HepG2 (cell line): Measurements from ENCODE around the gene SNAPIN. TPM values are rescaled to one million over a fixed set of nuclear protein-coding genes. Genes with fewer than 3 reads are reported as not detected.

Source experiments
- ARNT ChIP-seq: fragments of 450-650 bp; IDR thresholded peaks from 2 replicates; pipeline ENCODE4 v1.6.1; 2017
- EED ChIP-seq: sonication (generic); formaldehyde crosslinking; IDR thresholded peaks from 2 replicates; pipeline ENCODE4 v1.5.0; 2020; ENCODE audit warnings: mild to moderate bottlenecking, missing genetic modification reagents
- ETS1 ChIP-seq: sonication (generic); formaldehyde crosslinking; IDR thresholded peaks from 2 replicates; pipeline ENCODE4 v1.4.0; 2020; ENCODE audit warnings: missing genetic modification reagents
- HNRNPUL1 ChIP-seq: fragments of 200-400 bp; formaldehyde crosslinking; IDR thresholded peaks from 2 replicates; pipeline ENCODE4 v1.6.1; 2017; ENCODE audit warnings: low read depth, mild to moderate bottlenecking, low read length, moderate library complexity
- MAFF ChIP-seq: IDR thresholded peaks from 2 replicates; pipeline ENCODE4 v1.6.1; 2011; ENCODE audit warnings: low read depth, low read length, improper control_type of control experiment
- MTA1 ChIP-seq: sonication (generic); formaldehyde crosslinking; IDR thresholded peaks from 2 replicates; pipeline ENCODE4 v1.4.0; 2020; ENCODE audit warnings: missing genetic modification reagents, mild to moderate bottlenecking, borderline replicate concordance
- NPAS2 ChIP-seq: sonication (generic); formaldehyde crosslinking; IDR thresholded peaks from 2 replicates; pipeline ENCODE4 v1.8.0; 2022; ENCODE audit warnings: mild to moderate bottlenecking, missing genetic modification reagents, borderline replicate concordance
- REXO4 ChIP-seq: sonication (generic); formaldehyde crosslinking; IDR thresholded peaks from 2 replicates; pipeline ENCODE4 v1.8.0; 2022; ENCODE audit warnings: missing genetic modification reagents, mild to moderate bottlenecking, borderline replicate concordance
- SP1 ChIP-seq, 2 experiments: fragments of 450-650 bp in 1 of 2; sonication (generic) in 1 of 2; formaldehyde crosslinking in 1 of 2; IDR thresholded peaks; 2 replicates each; pipeline versions ENCODE4 v1.4.0 to v1.6.1; 2016 to 2020; ENCODE audit warnings: missing genetic modification reagents in 1 of 2
- TAF15 ChIP-seq: fragments of 200-400 bp; formaldehyde crosslinking; IDR thresholded peaks from one replicate; pipeline ENCODE4 v1.6.1; 2018; ENCODE audit warnings: mild to moderate bottlenecking, low read depth, low read length; ENCODE audit not compliant: poor library complexity, severe bottlenecking
- ZMYM4 ChIP-seq: sonication (generic); formaldehyde crosslinking; IDR thresholded peaks from 2 replicates; pipeline ENCODE4 v1.8.1; 2023; ENCODE audit warnings: mild to moderate bottlenecking, missing genetic modification reagents
- ZNF207 ChIP-seq: fragments of 450-650 bp; IDR thresholded peaks from 2 replicates; pipeline ENCODE4 v1.6.1; 2016; ENCODE audit warnings: antibody characterized with exemption, borderline replicate concordance
- ZNF264 ChIP-seq: sonication (generic); formaldehyde crosslinking; IDR thresholded peaks from 2 replicates; pipeline ENCODE4 v1.4.0; 2020; ENCODE audit warnings: missing genetic modification reagents
- ZNF446 ChIP-seq: sonication (generic); formaldehyde crosslinking; IDR thresholded peaks from 2 replicates; pipeline ENCODE4 v1.5.0; 2020; ENCODE audit warnings: mild to moderate bottlenecking, missing genetic modification reagents
- ZNF460 ChIP-seq: sonication (generic); formaldehyde crosslinking; IDR thresholded peaks from 2 replicates; pipeline ENCODE4 v1.5.1; 2020; ENCODE audit warnings: missing genetic modification reagents, mild to moderate bottlenecking, borderline replicate concordance
- ZNF589 ChIP-seq: sonication (generic); formaldehyde crosslinking; conservative IDR thresholded peaks from 2 replicates; pipeline ENCODE4 v1.8.0; 2022; ENCODE audit warnings: mild to moderate bottlenecking, moderate library complexity, missing genetic modification reagents
- ZNF703 ChIP-seq: sonication (generic); formaldehyde crosslinking; IDR thresholded peaks from 2 replicates; pipeline ENCODE4 v1.5.1; 2020; ENCODE audit warnings: missing genetic modification reagents, mild to moderate bottlenecking, moderate library complexity, borderline replicate concordance
- polyA plus RNA-seq, 8 experiments: library from polyadenylated mRNA; depleted of rRNA in 3 of 8; stranded (reverse) in 7 of 8; unstranded in 1 of 8; fragments of >200 nt; fragmentation: Illumina TruSeq in 4 of 8; extraction: Trizol in 4 of 8; gene quantifications; 2 replicates each; pipeline versions ENCODE4 v1.2.1 to v1.2.3, GENCODE V29; 2011 to 2016; ENCODE audit warnings: low read depth in 4 of 8, missing spikeins in 1 of 8, mixed read lengths in 1 of 8; ENCODE audit not compliant: insufficient read depth in 1 of 8
- total RNA-seq, 5 experiments: library from RNA; depleted of rRNA; stranded (reverse); fragments of >200 nt; fragmentation: Illumina TruSeq; extraction: Trizol; gene quantifications; 2 replicates each; pipeline ENCODE4 v1.2.3, GENCODE V29; 2016; ENCODE audit warnings: low read depth in 1 of 5
- TF ChIP-seq, protein P1 (sequence below): sonication (generic); formaldehyde crosslinking; IDR thresholded peaks from one replicate; pipeline ENCODE4 v1.5.1; 2020; ENCODE audit warnings: mild to moderate bottlenecking, missing genetic modification reagents; ENCODE audit errors: not compliant biosample characterization

The SNAPIN gene
- total and polyA plus RNA-seq, 2 of the 13 experiments (the other 11 are each of a cell fraction or from before 2014, with no cell fraction given) = 23.9 to 25.7 TPM

- TF ChIP-seq ETS1 (CRISPR knock-in tag) = no peak
- TF ChIP-seq, protein P1, sequence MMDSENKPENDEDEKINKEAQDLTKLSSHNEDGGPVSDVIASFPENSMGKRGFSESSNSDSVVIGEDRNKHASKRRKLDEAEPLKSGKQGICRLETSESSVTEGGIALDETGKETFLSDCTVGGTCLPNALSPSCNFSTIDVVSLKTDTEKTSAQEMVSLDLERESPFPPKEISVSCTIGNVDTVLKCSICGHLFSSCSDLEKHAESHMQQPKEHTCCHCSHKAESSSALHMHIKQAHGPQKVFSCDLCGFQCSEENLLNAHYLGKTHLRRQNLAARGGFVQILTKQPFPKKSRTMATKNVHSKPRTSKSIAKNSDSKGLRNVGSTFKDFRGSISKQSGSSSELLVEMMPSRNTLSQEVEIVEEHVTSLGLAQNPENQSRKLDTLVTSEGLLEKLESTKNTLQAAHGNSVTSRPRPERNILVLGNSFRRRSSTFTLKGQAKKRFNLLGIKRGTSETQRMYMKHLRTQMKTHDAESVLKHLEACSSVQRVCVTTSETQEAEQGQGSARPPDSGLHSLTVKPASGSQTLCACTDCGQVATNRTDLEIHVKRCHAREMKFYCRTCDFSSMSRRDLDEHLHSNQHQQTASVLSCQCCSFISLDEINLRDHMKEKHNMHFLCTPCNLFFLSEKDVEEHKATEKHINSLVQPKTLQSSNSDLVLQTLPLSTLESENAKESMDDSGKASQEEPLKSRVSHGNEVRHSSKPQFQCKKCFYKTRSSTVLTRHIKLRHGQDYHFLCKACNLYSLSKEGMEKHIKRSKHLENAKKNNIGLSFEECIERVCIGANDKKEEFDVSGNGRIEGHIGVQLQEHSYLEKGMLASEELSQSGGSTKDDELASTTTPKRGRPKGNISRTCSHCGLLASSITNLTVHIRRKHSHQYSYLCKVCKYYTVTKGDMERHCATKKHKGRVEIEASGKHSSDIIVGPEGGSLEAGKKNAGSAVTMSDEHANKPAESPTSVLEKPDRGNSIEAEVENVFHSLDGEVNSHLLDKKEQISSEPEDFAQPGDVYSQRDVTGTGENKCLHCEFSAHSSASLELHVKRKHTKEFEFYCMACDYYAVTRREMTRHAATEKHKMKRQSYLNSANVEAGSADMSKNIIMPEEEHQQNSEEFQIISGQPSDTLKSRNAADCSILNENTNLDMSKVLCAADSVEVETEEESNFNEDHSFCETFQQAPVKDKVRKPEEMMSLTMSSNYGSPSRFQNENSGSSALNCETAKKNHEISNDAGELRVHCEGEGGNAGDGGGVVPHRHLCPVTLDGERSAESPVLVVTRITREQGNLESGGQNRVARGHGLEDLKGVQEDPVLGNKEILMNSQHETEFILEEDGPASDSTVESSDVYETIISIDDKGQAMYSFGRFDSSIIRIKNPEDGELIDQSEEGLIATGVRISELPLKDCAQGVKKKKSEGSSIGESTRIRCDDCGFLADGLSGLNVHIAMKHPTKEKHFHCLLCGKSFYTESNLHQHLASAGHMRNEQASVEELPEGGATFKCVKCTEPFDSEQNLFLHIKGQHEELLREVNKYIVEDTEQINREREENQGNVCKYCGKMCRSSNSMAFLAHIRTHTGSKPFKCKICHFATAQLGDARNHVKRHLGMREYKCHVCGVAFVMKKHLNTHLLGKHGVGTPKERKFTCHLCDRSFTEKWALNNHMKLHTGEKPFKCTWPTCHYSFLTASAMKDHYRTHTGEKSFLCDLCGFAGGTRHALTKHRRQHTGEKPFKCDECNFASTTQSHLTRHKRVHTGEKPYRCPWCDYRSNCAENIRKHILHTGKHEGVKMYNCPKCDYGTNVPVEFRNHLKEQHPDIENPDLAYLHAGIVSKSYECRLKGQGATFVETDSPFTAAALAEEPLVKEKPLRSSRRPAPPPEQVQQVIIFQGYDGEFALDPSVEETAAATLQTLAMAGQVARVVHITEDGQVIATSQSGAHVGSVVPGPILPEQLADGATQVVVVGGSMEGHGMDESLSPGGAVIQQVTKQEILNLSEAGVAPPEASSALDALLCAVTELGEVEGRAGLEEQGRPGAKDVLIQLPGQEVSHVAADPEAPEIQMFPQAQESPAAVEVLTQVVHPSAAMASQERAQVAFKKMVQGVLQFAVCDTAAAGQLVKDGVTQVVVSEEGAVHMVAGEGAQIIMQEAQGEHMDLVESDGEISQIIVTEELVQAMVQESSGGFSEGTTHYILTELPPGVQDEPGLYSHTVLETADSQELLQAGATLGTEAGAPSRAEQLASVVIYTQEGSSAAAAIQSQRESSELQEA = no peak
- no peak for TF ChIP-seq ZNF446 (CRISPR knock-in tag)
- TF ChIP-seq ZNF207 = no peak
- no peak for TF ChIP-seq MAFF
- no peak for TF ChIP-seq ARNT
- TF ChIP-seq HNRNPUL1 = no peak
- TF ChIP-seq REXO4 = no peak
- TF ChIP-seq ZNF460 (CRISPR knock-in tag) = no peak; the same call in 1 of the 2 replicates
- no peak for TF ChIP-seq SP1 (IDR thresholded peaks at IDR 0.05)
- TF ChIP-seq SP1 (CRISPR knock-in tag; IDR thresholded peaks at IDR 0.05) = no peak
- TF ChIP-seq MTA1 (CRISPR knock-in tag) = no peak
- TF ChIP-seq ZNF703 (CRISPR knock-in tag) = no peak
- no peak for TF ChIP-seq ZNF589 (CRISPR knock-in tag)
- TF ChIP-seq ZMYM4 (CRISPR knock-in tag) = peak; percentile 90
- no peak for TF ChIP-seq TAF15
- TF ChIP-seq NPAS2 (CRISPR knock-in tag) = no peak
- TF ChIP-seq EED (CRISPR knock-in tag) = no peak
- peak; percentile 56 for TF ChIP-seq ZNF264
These were observed 12.5 kb downstream of the SNAPIN start, which contains the start of gene ILF2 (continued) for GRCh38 chr1:153670859-153671627.
